HUES64 (cell line): Measurements from ENCODE around the gene ZYG11A.

Experiments
- H3K27ac ChIP-seq: 2 replicates; pipeline ENCODE4 v1.7.0; 2013; ENCODE audit warnings: low read depth, low read length, inconsistent platforms
- H3K27me3 ChIP-seq: 2 replicates; pipeline ENCODE4 v1.6.1; 2013; ENCODE audit warnings: mild to moderate bottlenecking, low read length; ENCODE audit not compliant: insufficient read depth
- H3K36me3 ChIP-seq: 2 replicates; pipeline ENCODE4 v1.6.1; 2013; ENCODE audit warnings: mild to moderate bottlenecking, low read length; ENCODE audit not compliant: insufficient read depth
- H3K4me1 ChIP-seq: 2 replicates; pipeline ENCODE4 v1.6.1; 2013; ENCODE audit warnings: mild to moderate bottlenecking, low read length, moderate library complexity; ENCODE audit not compliant: insufficient read depth
- H3K4me3 ChIP-seq: 2 replicates; pipeline ENCODE4 v1.5.1; 2013; ENCODE audit warnings: mild to moderate bottlenecking, low read length, moderate library complexity
- H3K9ac ChIP-seq: 2 replicates; pipeline ENCODE4 v1.6.1; 2013; ENCODE audit warnings: mild to moderate bottlenecking, low read depth, low read length
- H3K9me3 ChIP-seq: 2 replicates; pipeline ENCODE4 v1.6.1; 2013; ENCODE audit warnings: low read depth, low read length; ENCODE audit not compliant: insufficient read depth
- WGBS: fragments of 150-250, 120-280 bp; methylation state at CpG from one replicate; pipeline ENCODE4 v1.1.7; 2013; ENCODE audit warnings: missing lambda C conversion rate; 5-methylcytosine and 5-hydroxymethylcytosine counted together

The ZYG11A gene

GRCh38 chr1:52907068-52907811, 64.7 kb downstream of the ZYG11A start:
- WGBS = 89% methylated on average over 9 of the region's 9 CpGs

GRCh38 chr1:52907812-52908153, 65.2 kb downstream of the ZYG11A start:
- Histone ChIP-seq H3K9me3 (no peaks in the 10 kb centered on the region), H3K27me3 (no peaks in the 10 kb centered on the region), H3K9ac (no peak overlapping the region), H3K4me1 (peaks cover 6% of the 10 kb centered on the region), H3K27ac (no peak overlapping the region), H3K4me3 (no peak overlapping the region), H3K36me3 (no peaks in the 10 kb centered on the region)
- 90% methylated on average over 10 of the region's 10 CpGs for WGBS

More at GRCh38 chr1:52907068-52907811, 64.7 kb downstream of the ZYG11A start:
- Histone ChIP-seq H3K27me3 (no peaks in the 10 kb centered on the region), H3K4me3 (no peak overlapping the region), H3K36me3 (no peaks in the 10 kb centered on the region), H3K9ac (no peak overlapping the region), H3K27ac (no peak overlapping the region), H3K9me3 (no peaks in the 10 kb centered on the region), H3K4me1 (peaks cover 6% of the 10 kb centered on the region)

- Histone ChIP-seq H3K4me1 (peaks cover 5% of the 10 kb centered on the region), H3K27ac (no peak overlapping the region), H3K27me3 (no peaks in the 10 kb centered on the region), H3K9ac (no peak overlapping the region), H3K9me3 (no peaks in the 10 kb centered on the region), H3K36me3 (no peaks in the 10 kb centered on the region), H3K4me3 (no peak overlapping the region)
- WGBS = 85% methylated on average over 10 of the region's 10 CpGs
Measured at GRCh38 chr1:52911541-52911940, 69.0 kb downstream of the ZYG11A start.

- Histone ChIP-seq H3K4me1 (peaks cover 5% of the 10 kb centered on the region), H3K36me3 (no peaks in the 10 kb centered on the region), H3K27me3 (no peaks in the 10 kb centered on the region), H3K9me3 (no peaks in the 10 kb centered on the region), H3K4me3 (no peak overlapping the region), H3K27ac (no peak overlapping the region), H3K9ac (no peak overlapping the region)
- 88% methylated on average over 3 of the region's 3 CpGs for WGBS
Measured at GRCh38 chr1:52913014-52913413, 70.5 kb downstream of the ZYG11A start.

GRCh38 chr1:52913537-52913936, 71.0 kb downstream of the ZYG11A start:
- 64% methylated on average over 7 of the region's 8 CpGs for WGBS
- Histone ChIP-seq H3K9me3 (no peaks in the 10 kb centered on the region), H3K27me3 (no peaks in the 10 kb centered on the region), H3K36me3 (no peaks in the 10 kb centered on the region), H3K4me3 (no peak overlapping the region), H3K27ac (no peak overlapping the region), H3K9ac (no peak overlapping the region), H3K4me1 (peaks cover 5% of the 10 kb centered on the region)

- WGBS = 88% methylated on average over 5 of the region's 5 CpGs
- Histone ChIP-seq H3K36me3 (no peaks in the 10 kb centered on the region), H3K9ac (no peak overlapping the region), H3K4me3 (no peak overlapping the region), H3K9me3 (no peaks in the 10 kb centered on the region), H3K27me3 (peaks cover 1% of the 10 kb centered on the region), H3K4me1 (peaks cover 5% of the 10 kb centered on the region), H3K27ac (no peak overlapping the region)
Measured at GRCh38 chr1:52914463-52914862, 71.9 kb downstream of the ZYG11A start.

- no peaks in the 10 kb centered on the region for H3K9me3 ChIP-seq
- no peak overlapping the region for H3K9ac ChIP-seq
- 84% methylated on average over 2 of the region's 2 CpGs for WGBS
- H3K36me3 ChIP-seq = no peaks in the 10 kb centered on the region
- H3K27me3 ChIP-seq = peaks cover 10% of the 10 kb centered on the region
- H3K27ac ChIP-seq = no peak overlapping the region
- H3K4me1 ChIP-seq = peaks cover 5% of the 10 kb centered on the region
- no peak overlapping the region for H3K4me3 ChIP-seq
Measured at GRCh38 chr1:52915211-52915854, 72.8 kb downstream of the ZYG11A start.

GRCh38 chr1:52915855-52916220, 73.3 kb downstream of the ZYG11A start:
- WGBS = 93% methylated on average over 7 of the region's 7 CpGs
- Histone ChIP-seq H3K27me3 (peaks cover 15% of the 10 kb centered on the region), H3K9me3 (no peaks in the 10 kb centered on the region), H3K4me3 (no peak overlapping the region), H3K9ac (no peak overlapping the region), H3K36me3 (no peaks in the 10 kb centered on the region), H3K27ac (no peak overlapping the region), H3K4me1 (peaks cover 5% of the 10 kb centered on the region)

GRCh38 chr1:52916241-52916975, 73.8 kb downstream of the ZYG11A start:
- Histone ChIP-seq H3K27me3 (peaks cover 21% of the 10 kb centered on the region), H3K9ac (no peak overlapping the region), H3K4me1 (peaks cover 5% of the 10 kb centered on the region), H3K9me3 (no peaks in the 10 kb centered on the region), H3K27ac (no peak overlapping the region), H3K4me3 (no peak overlapping the region), H3K36me3 (no peaks in the 10 kb centered on the region)
- WGBS = 92% methylated on average over 10 of the region's 10 CpGs

GRCh38 chr1:52917156-52917555, 74.6 kb downstream of the ZYG11A start:
- H3K36me3 ChIP-seq = no peaks in the 10 kb centered on the region

GRCh38 chr1:52917581-52917980, 75.0 kb downstream of the ZYG11A start:
- no peak overlapping the region for H3K4me3 ChIP-seq
- peaks cover 32% of the 10 kb centered on the region for H3K27me3 ChIP-seq
- no peaks in the 10 kb centered on the region for H3K36me3 ChIP-seq
- H3K9ac ChIP-seq = no peak overlapping the region
- WGBS = 100% methylated on average over 1 of the region's 1 CpG
- no peaks in the 10 kb centered on the region for H3K9me3 ChIP-seq
- peaks cover 5% of the 10 kb centered on the region for H3K4me1 ChIP-seq
- H3K27ac ChIP-seq = no peak overlapping the region

More at GRCh38 chr1:52917156-52917555, 74.6 kb downstream of the ZYG11A start:
- Histone ChIP-seq H3K27ac (no peak overlapping the region), H3K9ac (no peak overlapping the region), H3K4me1 (peaks cover 5% of the 10 kb centered on the region), H3K4me3 (no peak overlapping the region), H3K27me3 (peaks cover 28% of the 10 kb centered on the region), H3K9me3 (no peaks in the 10 kb centered on the region)
- WGBS = 96% methylated on average over 4 of the region's 7 CpGs
